ENCODE measurements around the gene GSK3A. TPM values are rescaled to one million over a fixed set of nuclear protein-coding genes. Genes with fewer than 3 reads are reported as not detected.

Gene GSK3A
- total RNA-seq, 2 experiments from 2014 or later = 38.2 to 39.0 TPM

DNA sequence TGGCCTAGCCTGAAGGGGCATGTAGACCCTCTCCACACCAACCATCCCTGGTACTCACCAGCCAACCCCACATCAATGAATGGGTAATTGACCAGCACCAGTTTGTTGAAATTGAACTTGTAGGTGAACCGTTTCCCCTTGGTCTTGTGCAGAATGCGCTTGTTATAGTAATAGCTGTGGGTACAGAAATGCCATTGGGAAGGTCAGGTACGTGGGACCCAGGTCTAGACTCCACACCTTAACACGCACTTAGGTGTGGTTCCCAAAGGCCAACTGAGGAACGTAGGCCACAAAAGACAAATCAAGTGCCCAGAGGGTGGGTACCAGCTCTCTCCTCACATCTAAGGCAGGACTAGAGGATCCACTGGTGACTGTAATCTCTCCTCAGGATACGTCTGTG is 7.4 kb upstream of the GSK3A start:
- peak overlapping the region; percentile 80 for H3K27ac Mint-ChIP-seq
- H3K36me3 Mint-ChIP-seq = peaks cover 21% of the 10 kb centered on the region

DNA sequence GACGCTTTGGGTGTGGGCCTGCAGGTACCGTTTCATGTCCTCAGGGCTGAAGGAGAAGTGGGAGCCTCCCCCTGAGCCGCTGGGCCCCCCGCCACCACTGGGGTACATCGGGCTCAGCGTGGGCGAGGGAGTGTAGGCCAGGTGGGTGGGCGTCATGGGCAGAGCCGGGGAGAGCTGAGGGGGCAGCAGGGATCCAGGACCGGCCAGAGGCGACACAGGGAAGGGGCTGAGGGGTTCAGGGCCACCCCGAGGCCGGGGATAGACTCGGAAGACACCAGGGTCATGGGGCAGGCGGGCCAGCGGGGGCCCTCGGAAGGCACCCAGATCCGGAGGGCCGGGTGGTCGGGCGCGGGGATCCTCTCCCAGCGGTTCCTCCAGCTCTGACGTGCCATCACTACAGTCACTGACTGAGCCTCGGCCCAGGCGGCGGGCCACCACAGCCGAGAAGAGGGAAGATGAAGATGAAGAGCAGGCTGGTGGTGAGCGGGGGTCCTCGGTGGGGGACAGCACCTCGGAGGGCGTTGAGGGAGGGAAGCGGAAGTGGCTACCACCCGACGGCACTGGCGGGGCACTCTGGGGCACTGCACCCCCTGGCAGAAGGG is 6.8 kb upstream of the GSK3A start:
- H3K4me1 Mint-ChIP-seq = peaks cover 50% of the 10 kb centered on the region
- H3K36me3 Mint-ChIP-seq = peaks cover 23% of the 10 kb centered on the region
- H3K9me3 Mint-ChIP-seq = no peaks in the 10 kb centered on the region
- H3K27me3 Mint-ChIP-seq = no peaks in the 10 kb centered on the region
- H3K4me3 Mint-ChIP-seq = no peak overlapping the region
- no peak for DNase-seq
- peak overlapping the region; percentile 80 for H3K27ac Mint-ChIP-seq

More for the DNA sequence above, 7.4 kb upstream of the GSK3A start:
- Mint-ChIP-seq H3K4me1 (peaks cover 49% of the 10 kb centered on the region), H3K9me3 (no peaks in the 10 kb centered on the region), H3K4me3 (no peak overlapping the region), H3K27me3 (no peaks in the 10 kb centered on the region)
- DNase-seq = no peak

DNA sequence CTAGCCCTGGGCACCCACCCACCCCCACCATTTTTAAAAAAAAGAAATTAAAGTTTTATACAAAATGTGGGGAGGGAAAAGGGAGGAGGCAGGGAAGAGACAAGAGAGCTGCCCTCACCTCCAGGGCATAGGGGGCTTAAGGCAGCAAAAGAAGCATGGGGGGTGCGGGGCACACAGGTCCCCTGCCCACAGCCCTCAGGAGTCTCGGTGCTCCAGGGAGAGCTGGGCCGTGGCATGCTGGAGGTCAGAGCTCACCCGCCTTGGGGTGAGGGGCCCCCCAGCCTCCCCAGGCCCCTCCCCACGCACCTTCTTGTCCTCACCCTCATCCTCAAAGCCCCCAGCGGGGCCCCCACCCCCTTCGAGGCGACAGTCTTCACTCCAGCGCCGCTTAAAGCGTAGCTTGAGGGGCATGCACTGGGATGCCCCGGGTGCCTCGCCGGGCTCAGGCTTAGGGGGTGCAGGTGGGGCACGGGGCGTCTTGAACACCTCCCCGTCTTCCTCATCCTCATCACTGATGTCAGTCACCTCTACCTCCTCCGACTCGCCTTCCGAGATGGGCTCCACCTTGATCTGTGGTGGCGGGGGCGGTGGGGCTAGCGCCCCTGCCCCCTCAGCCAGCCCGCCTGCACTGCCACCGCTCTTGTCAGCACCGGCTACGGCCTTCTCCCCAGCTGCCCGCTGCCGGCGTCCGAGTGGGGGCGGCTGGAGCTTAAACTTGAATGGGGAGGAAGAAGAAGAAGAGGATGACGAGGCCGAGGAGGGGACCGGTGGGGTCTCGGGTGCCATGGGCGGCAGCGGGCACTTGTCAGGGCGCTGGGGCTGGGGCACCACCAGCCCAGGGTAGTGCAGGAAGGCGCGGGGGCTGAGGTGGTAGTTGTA is 6.1 kb upstream of the GSK3A start:
- Mint-ChIP-seq H3K27me3 (no peaks in the 10 kb centered on the region), H3K27ac (no peak overlapping the region), H3K9me3 (no peaks in the 10 kb centered on the region), H3K4me3 (no peak overlapping the region), H3K4me1 (peaks cover 51% of the 10 kb centered on the region), H3K36me3 (peaks cover 23% of the 10 kb centered on the region)
- no peak for DNase-seq

DNA sequence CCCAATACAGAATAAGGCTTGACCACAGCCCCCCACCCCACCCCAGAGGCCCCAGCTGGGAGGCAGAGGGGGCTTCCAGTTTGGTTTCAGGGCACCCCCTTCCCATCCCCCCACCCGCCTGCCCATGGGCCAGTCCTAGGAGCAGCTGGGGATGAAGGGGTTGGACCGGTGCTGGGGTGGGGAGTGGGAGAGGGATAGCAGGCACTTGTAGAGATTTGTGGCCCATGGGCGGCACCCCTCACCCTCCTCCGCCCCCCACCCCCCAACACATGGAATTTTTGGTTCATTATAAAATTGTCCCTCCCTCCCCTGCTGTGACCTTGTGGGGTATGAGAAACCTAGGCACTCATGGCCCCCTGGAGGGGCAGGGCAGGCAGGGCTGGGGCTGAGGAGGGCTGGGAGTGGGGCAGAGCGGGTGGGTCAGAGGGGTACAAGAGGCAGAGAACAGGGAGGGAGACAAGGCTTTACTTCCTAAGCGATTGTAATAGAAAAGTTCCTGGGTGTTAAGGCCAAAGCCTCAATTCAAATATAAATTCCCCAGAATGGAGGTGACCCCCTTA is 5.3 kb upstream of the GSK3A start:
- DNase-seq = no peak
- H3K27ac Mint-ChIP-seq = no peak overlapping the region
- peaks cover 17% of the 10 kb centered on the region for H3K36me3 Mint-ChIP-seq
- H3K27me3 Mint-ChIP-seq = no peaks in the 10 kb centered on the region
- no peaks in the 10 kb centered on the region for H3K9me3 Mint-ChIP-seq
- no peak overlapping the region for H3K4me3 Mint-ChIP-seq
- peaks cover 54% of the 10 kb centered on the region for H3K4me1 Mint-ChIP-seq

DNA sequence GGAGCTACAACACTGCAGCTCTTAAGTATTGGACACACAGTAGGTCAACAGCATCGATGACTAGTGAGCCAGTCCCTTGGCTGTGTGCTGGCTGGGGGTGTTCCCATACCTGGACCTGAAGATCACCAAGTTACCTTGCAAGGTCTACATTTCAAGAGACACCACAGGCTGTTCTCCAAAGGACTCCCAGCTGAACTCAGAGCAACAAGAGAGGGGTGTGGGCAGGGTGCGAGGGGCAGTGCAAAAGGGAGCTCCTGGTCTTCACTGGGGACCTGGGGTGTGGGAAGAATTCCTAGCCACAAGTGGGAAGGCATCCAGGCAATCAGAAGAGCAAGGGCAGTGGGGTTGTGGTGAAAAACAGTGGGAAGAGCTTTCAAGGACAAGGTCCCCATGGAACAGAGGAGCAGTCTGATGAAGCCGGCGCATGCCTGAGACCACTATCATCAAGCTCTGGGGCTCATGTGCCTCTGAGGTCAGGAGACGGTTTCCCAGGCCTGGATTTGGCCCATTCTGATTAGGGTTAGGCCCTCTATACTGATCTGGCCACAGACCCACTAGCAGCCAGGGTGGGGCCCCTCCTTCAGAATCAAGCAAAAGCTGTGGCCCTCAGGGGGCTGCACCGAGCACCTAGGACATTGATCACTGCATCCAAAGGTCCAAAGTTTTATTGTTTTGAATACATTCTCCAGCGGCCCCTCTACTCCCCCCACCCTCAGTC is 4.7 kb upstream of the GSK3A start:
- peaks cover 12% of the 10 kb centered on the region for H3K36me3 Mint-ChIP-seq
- H3K4me1 Mint-ChIP-seq = peaks cover 49% of the 10 kb centered on the region
- DNase-seq = no peak
- H3K27me3 Mint-ChIP-seq = no peaks in the 10 kb centered on the region
- H3K27ac Mint-ChIP-seq = peak overlapping the region; percentile 35
- no peaks in the 10 kb centered on the region for H3K9me3 Mint-ChIP-seq
- no peak overlapping the region for H3K4me3 Mint-ChIP-seq

DNA sequence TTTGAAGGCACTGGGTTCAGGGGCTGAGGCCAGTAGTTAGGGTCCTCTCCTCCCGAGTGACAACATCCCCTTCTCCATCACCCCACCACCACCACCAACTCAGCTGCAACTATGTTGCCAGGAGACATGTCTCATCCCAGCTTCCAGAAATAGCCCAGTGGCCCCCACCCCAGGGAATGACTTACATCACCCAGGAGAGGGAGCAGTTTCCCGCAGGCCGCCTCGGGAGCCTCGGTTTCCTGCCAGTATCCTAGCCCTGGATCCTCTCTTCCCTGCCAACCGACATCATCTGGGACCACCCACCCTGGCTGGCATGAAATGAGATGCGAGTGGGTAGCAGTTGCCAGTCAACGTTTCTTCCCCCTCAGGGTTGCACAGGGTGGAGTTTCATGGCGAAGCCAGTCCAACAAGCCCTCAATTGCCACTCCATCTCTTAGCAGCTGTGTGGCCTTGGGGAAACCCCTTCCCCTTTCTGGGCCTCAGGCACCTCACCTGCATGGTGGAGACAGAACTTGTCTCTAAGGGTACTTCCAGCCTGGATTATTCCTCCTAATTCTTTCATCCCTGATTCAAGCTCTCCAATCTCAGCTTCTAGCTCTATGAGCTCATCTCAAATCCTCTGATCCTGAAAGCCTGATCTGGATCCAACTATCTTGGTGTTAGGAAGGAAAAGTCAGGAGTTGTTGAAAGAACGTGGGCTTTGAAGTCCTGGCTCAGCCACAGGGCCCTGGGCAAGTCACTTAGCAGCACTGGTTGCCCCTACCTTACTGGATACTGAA is 3.9 kb upstream of the GSK3A start:
- H3K27ac Mint-ChIP-seq = peak overlapping the region; percentile 4
- no peaks in the 10 kb centered on the region for H3K27me3 Mint-ChIP-seq
- peaks cover 44% of the 10 kb centered on the region for H3K4me1 Mint-ChIP-seq
- no peak overlapping the region for H3K4me3 Mint-ChIP-seq
- H3K9me3 Mint-ChIP-seq = no peaks in the 10 kb centered on the region
- H3K36me3 Mint-ChIP-seq = peaks cover 7% of the 10 kb centered on the region
- DNase-seq = no peak

DNA sequence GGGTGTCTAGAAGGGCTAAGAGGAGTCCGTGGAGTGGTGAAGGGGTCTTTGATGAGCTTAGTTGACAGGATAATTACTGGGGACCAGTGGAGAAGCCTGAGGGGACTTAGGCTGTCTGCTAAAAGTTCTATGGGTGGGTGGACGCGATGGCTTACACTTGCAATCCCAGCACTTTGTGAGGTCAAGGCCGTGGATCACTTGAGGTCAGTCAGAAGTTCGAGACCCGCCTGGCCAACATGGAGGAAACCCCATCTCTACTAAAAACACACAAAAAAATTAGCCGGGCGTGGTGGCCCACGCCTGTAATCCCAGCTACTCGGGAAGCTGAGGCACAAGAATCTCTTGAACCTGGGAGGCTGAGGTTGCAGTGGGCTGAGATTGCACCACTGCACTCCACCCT is 2.8 kb upstream of the GSK3A start:
- peaks cover 43% of the 10 kb centered on the region for H3K4me1 Mint-ChIP-seq
- H3K36me3 Mint-ChIP-seq = peaks cover 11% of the 10 kb centered on the region
- peak overlapping the region; percentile 94 for H3K4me3 Mint-ChIP-seq
- H3K9me3 Mint-ChIP-seq = no peaks in the 10 kb centered on the region
- H3K27me3 Mint-ChIP-seq = no peaks in the 10 kb centered on the region
- peak overlapping the region; percentile 96 for H3K27ac Mint-ChIP-seq
- no peak for DNase-seq

DNA sequence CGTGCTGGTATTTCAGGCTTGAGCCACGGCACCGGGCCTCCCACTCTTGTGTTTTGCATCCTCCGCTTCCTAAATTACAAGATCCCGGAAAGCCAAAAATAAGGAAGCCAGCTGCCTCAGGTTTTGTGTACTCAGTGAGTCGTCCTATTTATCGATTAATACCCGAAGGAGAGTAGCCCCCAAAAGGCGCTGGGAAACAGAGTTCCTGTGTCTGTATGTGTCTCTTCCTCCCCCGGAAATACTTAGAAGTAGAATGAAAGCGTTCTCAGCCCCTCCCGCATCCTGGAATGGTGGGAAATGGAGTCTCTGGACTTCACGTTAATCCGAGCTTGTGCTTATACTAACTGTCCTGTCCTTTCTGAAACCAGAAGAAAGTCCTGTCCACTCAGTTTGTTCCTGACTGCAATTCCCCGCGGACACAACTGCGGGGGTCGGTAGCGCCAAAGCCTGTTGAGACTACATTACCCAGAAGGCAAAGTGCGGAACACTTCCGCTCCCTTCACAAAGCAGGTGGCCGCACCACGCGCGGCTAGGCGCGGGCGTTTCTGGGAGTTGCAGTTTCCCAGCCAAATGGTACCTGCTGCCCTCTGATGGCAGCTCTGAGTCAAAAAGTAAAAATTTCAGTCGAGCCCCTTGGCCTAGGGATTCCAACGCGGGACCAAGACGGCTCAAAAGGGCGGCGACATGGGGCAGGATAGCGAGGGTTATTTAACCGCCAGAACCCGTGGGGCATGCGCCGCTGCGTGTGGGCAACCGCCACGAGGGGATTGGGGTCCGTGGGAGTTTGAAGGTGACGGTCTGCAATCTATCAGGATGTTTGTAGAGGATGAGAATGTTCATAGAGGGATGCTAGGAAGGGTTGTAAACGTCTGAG is 2.2 kb upstream of the GSK3A start:
- Mint-ChIP-seq H3K27ac (peak overlapping the region; percentile 96), H3K4me1 (peaks cover 46% of the 10 kb centered on the region), H3K9me3 (no peaks in the 10 kb centered on the region), H3K36me3 (peaks cover 17% of the 10 kb centered on the region), H3K27me3 (no peaks in the 10 kb centered on the region), H3K4me3 (peak overlapping the region; percentile 94)
- DNase-seq = peak; percentile 93

DNA sequence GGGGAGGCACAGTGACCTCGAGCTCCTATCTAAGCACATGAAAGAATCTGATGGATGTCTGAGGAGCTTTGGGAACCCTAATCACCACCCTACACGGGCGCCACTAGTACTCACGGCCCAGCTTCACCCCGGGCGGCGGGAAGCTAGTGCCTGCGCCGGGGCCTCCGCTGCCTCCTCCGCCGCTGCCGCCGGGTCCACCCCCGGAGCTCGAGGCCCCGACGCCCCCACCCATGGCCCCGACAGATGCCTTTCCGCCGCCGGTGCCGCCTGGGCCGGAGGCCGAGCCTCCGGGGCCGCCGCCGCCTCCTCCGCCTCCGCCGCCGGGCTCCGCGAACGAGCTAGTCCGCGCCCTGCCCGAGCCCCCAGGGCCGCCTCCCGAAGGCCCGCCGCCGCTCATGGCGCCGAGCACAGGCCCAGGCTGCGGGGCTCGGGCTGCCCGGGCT is 312 bp downstream of the GSK3A start:
- H3K27ac Mint-ChIP-seq = peak overlapping the region; percentile 88
- peaks cover 13% of the 10 kb centered on the region for H3K36me3 Mint-ChIP-seq
- peak overlapping the region; percentile 91 for H3K4me3 Mint-ChIP-seq
- H3K9me3 Mint-ChIP-seq = no peaks in the 10 kb centered on the region
- no peak for DNase-seq
- H3K27me3 Mint-ChIP-seq = no peaks in the 10 kb centered on the region
- peaks cover 48% of the 10 kb centered on the region for H3K4me1 Mint-ChIP-seq

DNA sequence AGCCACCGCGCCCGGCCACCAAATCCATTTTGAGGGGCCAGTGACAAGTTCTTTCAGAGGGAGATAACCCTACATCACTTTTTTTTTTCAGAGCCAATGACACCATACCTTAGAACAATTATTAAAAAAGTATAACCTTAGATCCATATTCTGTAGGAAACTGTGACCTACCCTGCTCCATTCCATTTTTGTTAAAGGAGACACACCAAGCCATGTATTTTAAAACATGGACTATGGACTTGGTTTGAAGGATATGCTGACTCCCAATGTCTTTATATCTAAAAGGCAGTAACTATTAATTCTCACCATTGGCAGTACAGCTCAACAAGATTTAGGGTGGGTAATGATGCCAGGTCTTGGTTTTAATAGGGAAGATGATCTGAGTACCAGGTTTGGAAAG is 1.1 kb downstream of the GSK3A start:
- no peak for DNase-seq
- peaks cover 40% of the 10 kb centered on the region for H3K4me1 Mint-ChIP-seq
- no peak overlapping the region for H3K27ac Mint-ChIP-seq
- peak overlapping the region; percentile 91 for H3K4me3 Mint-ChIP-seq
- peaks cover 20% of the 10 kb centered on the region for H3K36me3 Mint-ChIP-seq
- H3K9me3 Mint-ChIP-seq = no peaks in the 10 kb centered on the region
- no peaks in the 10 kb centered on the region for H3K27me3 Mint-ChIP-seq

DNA sequence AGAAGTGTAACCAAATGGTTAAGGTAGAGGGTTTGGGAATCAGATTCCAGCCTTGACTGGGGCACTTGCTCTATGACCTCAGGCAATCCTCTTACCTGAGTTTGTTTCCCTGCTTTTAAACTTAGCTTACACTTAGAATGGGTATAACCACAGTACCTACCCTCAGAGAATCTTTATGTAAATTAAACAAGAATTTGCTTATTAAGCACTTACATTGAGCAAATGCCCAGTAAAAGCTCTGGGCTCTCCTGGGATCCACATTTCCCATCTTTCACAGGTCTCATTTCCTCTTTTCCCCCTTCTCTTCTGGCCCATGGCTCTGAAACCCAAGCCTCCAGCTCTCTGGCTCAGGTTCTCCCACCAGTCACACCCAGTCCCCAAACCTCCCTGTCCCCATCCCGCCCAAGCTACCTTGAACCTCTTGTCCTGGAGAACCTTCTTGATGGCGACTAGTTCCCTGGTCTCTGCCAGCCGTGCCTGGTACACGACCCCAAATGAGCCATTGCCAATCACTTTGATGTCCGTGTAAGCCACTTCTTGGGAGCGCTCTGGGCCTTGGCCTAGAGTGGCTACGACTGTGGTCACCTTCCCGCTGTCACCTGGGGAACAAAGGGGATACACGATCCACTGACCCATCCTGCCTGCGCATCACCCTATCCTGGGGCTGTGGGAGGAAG is 2.7 kb downstream of the GSK3A start:
- no peak for DNase-seq
- Mint-ChIP-seq H3K4me3 (no peak overlapping the region), H3K27me3 (no peaks in the 10 kb centered on the region), H3K9me3 (no peaks in the 10 kb centered on the region), H3K27ac (peak overlapping the region; percentile 51), H3K4me1 (peaks cover 27% of the 10 kb centered on the region), H3K36me3 (peaks cover 31% of the 10 kb centered on the region)

DNA sequence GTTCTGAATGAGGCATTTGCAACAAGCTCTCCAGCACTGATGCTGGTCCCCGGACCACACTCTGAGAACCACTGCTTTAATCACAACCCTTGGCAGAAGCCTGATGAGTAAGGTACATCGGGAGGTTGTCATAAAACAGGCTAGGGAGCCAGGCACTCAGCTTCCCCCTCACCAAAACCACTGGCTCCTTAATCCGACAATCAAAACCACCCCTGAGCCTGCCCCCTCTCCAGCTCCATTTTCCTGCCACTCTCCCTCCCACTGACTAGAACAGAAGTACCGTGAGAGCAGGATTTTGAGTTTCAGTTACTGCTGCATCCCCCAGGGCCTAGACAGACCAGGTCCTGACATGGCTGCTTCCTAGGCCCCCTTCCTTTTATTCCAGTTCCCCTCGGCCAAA is 7.2 kb downstream of the GSK3A start:
- no peaks in the 10 kb centered on the region for H3K9me3 Mint-ChIP-seq
- H3K27ac Mint-ChIP-seq = no peak overlapping the region
- H3K4me3 Mint-ChIP-seq = no peak overlapping the region
- DNase-seq = no peak
- H3K27me3 Mint-ChIP-seq = no peaks in the 10 kb centered on the region
- H3K4me1 Mint-ChIP-seq = peaks cover 12% of the 10 kb centered on the region
- peaks cover 30% of the 10 kb centered on the region for H3K36me3 Mint-ChIP-seq

DNA sequence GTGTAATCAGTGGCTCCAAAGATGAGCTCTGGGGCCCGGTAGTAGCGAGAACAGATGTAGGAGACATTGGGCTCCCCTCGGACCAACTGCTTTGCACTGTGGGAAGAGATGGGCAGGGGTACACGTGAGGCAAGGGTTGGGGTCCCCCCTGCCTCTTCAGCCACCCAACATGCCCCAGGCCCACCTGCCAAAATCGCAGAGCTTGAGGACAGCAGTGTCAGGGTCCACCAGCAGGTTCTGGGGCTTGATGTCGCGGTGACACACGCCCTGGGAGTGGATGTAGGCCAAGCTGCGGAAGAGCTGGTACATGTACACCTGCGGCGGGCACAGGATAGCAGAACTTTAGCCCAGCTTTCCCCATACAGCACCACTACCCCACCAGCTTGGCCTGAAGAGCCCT is 8.0 kb downstream of the GSK3A start:
- Mint-ChIP-seq H3K27me3 (no peaks in the 10 kb centered on the region), H3K27ac (no peak overlapping the region), H3K4me1 (peaks cover 7% of the 10 kb centered on the region), H3K4me3 (no peak overlapping the region), H3K9me3 (no peaks in the 10 kb centered on the region), H3K36me3 (peaks cover 32% of the 10 kb centered on the region)
- DNase-seq = no peak

Data from activated naive CD8-positive, alpha-beta T cell treated with anti-CD3 and anti-CD28 coated beads for 36 hours (primary cell).